Germinal center (tissue), 1 donor: ENCODE measurements around the gene SPSB1.
"Not testable (repeated sequence)": the region's sequence is repeated elsewhere in the genome, so short reads cannot be mapped to it uniquely, and the experiment has no call there.

ENCODE experiments used
- DNase-seq: peaks from one replicate; pipeline ENCODE4 v3.0.0; 2012; ENCODE audit warnings: mixed read lengths, low spot score

The SPSB1 gene

GRCh38 chr1:9366943-9367780 is 74.5 kb downstream of the SPSB1 start:
- DNase-seq = no peak

DNA sequence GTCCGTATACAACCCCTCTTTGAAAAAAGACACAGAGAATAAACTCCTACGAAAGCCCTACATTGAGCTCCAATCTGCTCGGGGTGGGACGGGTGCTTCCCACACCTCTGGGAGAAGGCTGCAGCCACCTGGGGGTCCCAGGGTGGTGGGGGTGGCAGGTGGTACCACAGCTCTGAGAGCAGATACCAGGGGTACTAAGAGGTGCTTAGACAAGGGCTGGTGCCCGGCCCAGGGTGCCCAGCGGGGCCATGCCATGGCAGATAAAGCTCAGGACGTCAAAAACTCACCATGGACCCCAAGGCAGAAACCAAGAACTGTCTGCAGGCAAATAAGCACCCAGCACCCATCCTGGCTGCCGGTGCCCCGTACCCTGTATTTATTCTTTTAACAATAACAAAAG is 75.1 kb downstream of the SPSB1 start:
- DNase-seq = no peak

DNA sequence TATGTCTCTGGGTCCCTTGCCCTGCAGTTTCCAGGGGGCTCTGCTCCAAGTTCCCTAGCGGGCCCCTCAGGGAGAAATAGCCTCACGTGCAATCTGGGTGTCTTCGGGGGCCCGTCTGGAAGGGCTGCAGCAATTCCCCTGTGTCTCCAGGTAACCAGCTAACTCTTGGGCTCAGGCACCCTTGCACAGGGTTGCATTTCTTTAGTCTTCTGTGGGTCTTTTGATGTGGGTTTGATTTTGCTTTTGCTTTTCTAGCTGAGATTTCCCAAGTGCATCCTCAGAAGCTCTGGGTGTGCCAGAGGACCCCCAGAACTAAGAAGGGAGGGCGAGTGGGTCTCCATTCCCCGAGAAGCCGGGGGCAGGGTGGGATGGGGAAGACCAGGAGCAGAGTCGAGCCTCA is 75.7 kb downstream of the SPSB1 start:
- DNase-seq = no peak

GRCh38 chr1:9369964-9370788 is 77.5 kb downstream of the SPSB1 start:
- DNase-seq = no peak

GRCh38 chr1:9371391-9371935 is 78.8 kb downstream of the SPSB1 start:
- DNase-seq = no peak

DNA sequence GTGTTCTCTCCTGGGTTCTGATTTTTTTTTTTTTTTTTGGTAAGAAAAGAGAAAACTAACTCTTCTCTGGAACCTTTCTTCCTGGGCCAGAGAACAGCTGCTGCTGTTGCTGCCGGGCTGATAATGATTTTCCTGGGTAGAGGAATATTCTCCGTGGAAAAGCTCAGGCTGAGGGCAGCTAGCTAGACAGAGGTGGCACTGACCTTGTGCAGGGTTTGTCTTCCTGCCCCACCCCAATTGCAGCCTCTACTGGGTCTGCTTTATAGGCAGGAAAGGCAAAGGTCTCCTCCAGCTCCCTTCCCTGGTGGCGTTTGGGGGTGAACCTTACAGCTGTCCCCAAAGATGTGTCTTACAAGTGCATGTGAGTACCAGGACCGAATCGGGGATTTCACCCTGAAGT is 79.3 kb downstream of the SPSB1 start:
- DNase-seq = no peak

DNA sequence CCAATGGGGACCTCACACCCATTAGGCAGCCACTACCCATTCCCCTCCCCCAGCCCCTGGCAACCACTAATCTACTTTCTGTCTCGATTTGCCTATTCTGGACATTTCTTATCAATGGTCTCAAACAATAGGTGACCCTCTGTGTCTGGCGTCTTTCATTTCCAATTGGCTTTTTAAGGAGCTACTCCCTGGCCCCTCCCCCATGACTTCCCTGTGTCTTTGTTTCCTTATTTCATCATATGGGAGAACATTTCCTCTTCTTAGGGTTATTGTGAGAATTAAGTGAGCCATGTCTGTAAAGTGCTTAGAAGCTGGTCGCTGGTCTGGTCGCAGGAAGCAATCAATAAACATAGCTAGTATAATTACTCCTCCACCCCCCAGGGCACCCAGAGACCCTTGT is 80.9 kb downstream of the SPSB1 start:
- DNase-seq = no peak

- no peak for DNase-seq
Measured at GRCh38 chr1:9374748-9375341, 82.2 kb downstream of the SPSB1 start.

DNA sequence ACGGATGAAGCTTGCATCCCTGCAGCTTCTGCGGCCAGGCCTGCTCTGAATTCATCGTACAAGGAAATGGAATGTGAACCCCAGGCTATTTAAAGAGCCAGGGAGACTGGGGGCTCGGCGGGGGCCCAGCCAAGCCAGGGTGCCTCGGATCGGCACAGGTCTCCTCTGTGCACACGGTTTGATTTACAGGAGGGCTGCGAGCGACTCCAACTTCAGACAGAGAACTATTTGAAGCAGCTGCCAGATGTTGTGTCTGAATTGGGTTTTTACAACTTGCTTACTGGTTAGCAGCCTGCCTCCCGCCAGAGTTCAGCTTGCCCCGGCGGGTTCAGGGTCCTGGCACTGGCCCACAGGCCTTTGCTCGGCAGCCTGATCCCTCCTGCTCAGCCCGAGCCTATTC is 83.2 kb downstream of the SPSB1 start:
- no peak for DNase-seq

DNA sequence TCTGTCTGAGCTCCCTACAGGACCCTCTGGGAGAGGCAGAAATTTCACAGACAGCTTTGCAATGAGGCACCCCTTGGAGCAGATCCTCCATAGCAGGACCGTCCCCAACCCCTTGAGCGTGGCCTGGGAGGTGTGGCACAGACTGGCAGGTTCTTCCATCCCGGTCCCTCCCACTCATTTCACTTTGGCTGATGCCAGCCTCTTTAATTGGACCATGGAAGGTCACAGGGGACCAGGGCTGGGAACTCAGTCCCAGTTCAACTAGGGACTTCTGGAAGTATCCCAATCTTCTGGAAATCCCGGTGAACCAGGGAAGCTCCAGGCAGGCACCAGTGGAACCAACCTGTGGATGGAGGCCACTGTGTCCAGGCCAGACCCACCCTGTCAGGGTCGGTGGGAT is 83.7 kb downstream of the SPSB1 start:
- DNase-seq = no peak

- no peak for DNase-seq
Measured at GRCh38 chr1:9376886-9377333, 84.2 kb downstream of the SPSB1 start.

- no peak for DNase-seq
Measured at GRCh38 chr1:9378801-9379200, 86.1 kb downstream of the SPSB1 start.

- no peak for DNase-seq
Measured at GRCh38 chr1:9380711-9381110, 88.0 kb downstream of the SPSB1 start.

DNA sequence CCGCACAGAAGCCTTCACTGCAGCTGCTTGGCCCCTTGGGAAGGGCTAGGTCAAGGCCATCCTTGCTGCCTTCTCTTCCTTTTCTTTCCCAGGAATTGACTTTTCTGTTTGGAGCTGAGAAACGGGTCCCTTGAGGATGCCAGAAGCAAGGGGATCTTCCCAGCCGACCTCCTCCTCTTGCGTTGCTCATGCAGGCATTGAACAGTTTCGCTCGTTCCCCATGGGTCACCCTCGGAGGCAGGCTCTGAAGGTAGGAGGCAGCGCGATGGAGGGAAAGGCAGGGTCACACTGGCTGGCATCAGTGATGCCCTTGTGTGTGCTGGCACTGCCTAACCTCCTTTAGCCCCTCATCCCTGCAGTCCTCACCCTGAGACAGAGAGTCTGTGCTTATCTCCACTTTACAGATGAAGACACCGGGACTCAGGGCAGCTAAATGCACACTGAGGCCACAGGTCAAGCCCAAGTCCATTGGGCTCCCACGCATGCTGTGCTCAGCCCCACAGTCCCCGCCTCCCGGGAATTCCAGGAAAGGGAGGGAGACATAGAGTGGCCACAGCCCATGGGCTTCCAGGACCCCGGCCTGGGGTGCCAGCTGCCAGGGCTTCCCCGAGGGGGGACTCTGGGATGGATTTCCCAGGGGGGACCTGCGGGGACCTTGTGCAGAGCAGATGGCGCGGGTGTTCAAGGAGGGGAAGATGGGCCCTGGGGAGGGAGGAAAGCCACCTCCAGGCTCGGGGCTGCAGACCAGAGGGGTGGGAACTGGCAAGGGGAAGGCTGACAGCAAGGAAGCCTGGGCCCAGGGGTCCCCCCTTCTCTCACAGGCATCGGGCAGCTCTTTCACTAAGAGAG is 90.2 kb downstream of the SPSB1 start:
- DNase-seq = no peak

- DNase-seq = no peak
Measured at GRCh38 chr1:9384128-9384527, 91.4 kb downstream of the SPSB1 start.

DNA sequence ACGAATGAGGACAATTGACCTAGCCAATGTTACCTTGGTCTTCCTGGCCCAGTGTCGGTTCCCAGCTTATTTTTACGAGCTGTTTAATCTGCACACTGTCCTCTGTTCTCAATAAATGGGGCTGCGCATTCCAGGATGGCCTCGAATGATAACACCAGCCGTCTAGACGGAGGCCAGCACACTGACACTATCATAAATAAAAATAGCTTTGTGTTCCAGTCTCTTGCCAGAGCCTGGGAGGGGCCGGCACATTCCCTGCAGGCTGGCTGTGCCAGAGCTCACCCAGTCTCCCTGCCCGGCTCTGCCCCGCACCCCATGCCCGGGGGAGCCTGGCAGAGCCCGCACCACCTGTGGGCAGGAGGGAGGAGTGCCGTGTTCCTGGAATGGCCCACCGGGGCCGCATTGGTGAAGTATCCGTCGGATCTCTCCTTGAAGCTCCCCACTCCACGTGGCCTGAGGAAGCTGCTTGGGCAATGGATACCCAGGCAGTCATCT is 92.1 kb downstream of the SPSB1 start:
- no peak for DNase-seq

DNA sequence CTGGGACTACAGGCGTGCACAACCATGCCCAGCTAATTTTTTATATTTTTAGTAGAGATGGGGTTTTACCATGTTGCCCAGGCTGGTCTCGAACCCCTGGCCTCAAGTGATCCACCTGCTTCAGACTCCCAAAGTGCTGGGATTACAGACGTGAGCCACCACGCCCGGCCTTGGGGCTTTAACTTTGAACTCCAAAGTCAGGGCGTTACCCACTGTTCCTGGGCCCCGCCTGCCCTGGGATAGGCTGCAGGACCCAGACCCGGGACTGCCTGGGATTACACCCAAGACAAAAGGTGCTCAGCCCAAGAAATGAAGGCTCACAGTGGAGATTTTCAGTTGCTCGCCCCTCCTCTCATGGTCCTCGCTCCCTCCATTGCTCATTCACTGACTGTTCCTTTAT is 92.7 kb downstream of the SPSB1 start:
- DNase-seq = not testable (repeated sequence)

DNA sequence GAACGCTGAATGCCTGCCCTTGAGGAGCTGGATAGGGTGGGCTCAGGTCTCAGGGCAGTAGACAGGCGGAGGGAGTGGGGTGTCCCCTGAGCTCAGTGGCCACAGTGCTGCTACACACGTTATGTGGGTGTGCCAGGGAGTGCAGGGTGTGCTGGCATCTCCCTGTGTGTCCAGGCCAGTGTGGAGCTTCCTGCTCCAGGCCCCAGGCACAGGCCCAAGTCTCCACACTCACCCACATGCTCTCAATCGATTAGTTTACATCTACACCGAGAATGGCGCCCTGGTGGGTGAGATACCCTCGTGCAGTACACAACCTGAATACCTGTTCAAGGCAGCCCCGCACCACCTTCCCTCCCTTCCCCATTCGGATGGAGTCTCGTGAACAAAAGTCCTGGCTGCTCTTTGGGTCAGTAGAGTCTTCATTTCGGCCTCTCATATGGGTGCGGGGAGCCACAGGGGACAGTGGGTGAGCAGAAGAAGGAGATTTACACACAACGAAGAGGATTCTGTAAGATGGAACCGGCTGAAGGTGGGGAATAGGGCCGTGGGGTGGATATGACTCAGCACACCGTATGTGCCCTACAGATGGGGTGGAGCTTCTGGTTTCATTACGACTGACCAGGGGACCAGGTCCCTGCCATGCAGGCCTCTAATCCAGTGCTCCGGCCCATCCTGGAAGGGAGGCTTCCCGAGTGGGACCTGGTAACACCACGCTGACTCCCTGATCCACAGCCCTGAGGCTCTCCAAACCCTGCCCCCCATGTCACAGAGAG is 93.3 kb downstream of the SPSB1 start:
- DNase-seq = no peak

- no peak for DNase-seq
Measured at GRCh38 chr1:9388335-9389180, 95.9 kb downstream of the SPSB1 start.

- DNase-seq = no peak
Measured at GRCh38 chr1:9389968-9390367, 97.3 kb downstream of the SPSB1 start.
